ENCODE measurements around the gene PEX13. TPM values are rescaled to one million over a fixed set of nuclear protein-coding genes. Genes with fewer than 3 reads are reported as not detected.

Gene PEX13
- polyA plus RNA-seq, 2 of the 4 experiments (the other 2 are of a cell fraction): 18.5 to 42.5 TPM

DNA sequence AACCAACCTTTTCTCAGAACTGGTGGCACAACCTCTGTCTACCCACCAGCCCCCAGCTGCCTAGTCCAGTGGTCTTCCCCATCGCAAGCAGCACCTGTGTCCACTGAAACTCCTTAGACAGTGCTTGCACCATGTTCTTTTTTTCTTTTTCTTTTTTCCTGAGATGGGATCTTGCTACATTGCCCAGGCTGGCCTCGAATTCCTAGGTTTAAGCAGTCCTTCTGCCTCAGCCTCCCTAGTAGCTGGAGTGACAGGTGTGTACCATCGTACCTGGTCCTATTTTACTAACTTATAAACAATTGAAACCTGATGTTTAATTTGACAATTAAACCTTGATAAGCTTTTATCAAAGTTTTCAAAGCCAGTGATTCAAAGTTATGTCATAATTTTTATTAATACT lies 78.9 kb downstream of the PEX13 start:
- ChIA-PET CTCF (no interaction called here), POLR2A (no interaction called here)
- no peak overlapping the region for H3K4me2 ChIP-seq
- H3K4me1 ChIP-seq: no peaks in the 10 kb centered on the region
- no peaks in the 10 kb centered on the region for H3K9me3 ChIP-seq
- 84% methylated on average over 3 of the region's 3 CpGs for WGBS (ENCODE audit: missing lambda C conversion rate)
- no peak overlapping the region for H3K4me3 ChIP-seq
- no peak for TF ChIP-seq KDM5A (IDR thresholded peaks at IDR 0.05)
- TF ChIP-seq, protein P1, sequence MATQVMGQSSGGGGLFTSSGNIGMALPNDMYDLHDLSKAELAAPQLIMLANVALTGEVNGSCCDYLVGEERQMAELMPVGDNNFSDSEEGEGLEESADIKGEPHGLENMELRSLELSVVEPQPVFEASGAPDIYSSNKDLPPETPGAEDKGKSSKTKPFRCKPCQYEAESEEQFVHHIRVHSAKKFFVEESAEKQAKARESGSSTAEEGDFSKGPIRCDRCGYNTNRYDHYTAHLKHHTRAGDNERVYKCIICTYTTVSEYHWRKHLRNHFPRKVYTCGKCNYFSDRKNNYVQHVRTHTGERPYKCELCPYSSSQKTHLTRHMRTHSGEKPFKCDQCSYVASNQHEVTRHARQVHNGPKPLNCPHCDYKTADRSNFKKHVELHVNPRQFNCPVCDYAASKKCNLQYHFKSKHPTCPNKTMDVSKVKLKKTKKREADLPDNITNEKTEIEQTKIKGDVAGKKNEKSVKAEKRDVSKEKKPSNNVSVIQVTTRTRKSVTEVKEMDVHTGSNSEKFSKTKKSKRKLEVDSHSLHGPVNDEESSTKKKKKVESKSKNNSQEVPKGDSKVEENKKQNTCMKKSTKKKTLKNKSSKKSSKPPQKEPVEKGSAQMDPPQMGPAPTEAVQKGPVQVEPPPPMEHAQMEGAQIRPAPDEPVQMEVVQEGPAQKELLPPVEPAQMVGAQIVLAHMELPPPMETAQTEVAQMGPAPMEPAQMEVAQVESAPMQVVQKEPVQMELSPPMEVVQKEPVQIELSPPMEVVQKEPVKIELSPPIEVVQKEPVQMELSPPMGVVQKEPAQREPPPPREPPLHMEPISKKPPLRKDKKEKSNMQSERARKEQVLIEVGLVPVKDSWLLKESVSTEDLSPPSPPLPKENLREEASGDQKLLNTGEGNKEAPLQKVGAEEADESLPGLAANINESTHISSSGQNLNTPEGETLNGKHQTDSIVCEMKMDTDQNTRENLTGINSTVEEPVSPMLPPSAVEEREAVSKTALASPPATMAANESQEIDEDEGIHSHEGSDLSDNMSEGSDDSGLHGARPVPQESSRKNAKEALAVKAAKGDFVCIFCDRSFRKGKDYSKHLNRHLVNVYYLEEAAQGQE (IDR thresholded peaks at IDR 0.05): no peak
- no peak for DNase-seq (ENCODE audit: low read depth in 1 of 2, low spot score in 1 of 2)
- no peak overlapping the region for H3K27ac ChIP-seq
- no peak for FAIRE-seq
- ATAC-seq: no peak

DNA sequence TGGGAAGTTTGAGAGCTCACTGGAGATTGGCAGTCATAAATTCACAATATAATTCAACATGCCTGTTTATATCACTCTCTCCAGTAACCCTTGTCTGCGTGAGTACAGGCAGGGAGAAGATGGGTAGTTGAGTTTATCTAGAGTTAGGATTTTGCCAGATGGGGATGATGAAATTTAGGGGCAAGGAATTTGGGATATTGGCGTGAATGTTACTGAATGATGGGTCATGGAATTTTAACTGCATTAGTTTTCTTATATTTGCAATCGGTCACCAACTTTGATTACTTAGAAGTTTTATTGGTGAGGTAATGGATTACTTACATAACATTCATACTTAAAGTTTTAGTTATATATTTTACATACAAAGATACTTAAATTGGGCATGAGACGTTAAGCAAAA lies 83.3 kb downstream of the PEX13 start:
- no peak for DNase-seq (ENCODE audit: low read depth in 1 of 2, low spot score in 1 of 2)
- ATAC-seq: no peak

More for the DNA sequence above, 83.3 kb downstream of the PEX13 start:
- H3K4me2 ChIP-seq: no peak overlapping the region
- H3K4me1 ChIP-seq: no peaks in the 10 kb centered on the region
- no peak overlapping the region for H3K4me3 ChIP-seq
- TF ChIP-seq GATA3 (IDR thresholded peaks at IDR 0.05; ENCODE audit: borderline replicate concordance) (no peak), ZFP36 (IDR thresholded peaks at IDR 0.05; ENCODE audit: borderline replicate concordance, partially characterized antibody) (no peak), RFX5 (IDR thresholded peaks at IDR 0.05) (no peak)
- TF ChIP-seq, protein P2, sequence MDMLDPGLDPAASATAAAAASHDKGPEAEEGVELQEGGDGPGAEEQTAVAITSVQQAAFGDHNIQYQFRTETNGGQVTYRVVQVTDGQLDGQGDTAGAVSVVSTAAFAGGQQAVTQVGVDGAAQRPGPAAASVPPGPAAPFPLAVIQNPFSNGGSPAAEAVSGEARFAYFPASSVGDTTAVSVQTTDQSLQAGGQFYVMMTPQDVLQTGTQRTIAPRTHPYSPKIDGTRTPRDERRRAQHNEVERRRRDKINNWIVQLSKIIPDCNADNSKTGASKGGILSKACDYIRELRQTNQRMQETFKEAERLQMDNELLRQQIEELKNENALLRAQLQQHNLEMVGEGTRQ (IDR thresholded peaks at IDR 0.05): no peak
- FAIRE-seq: no peak
- ChIA-PET POLR2A (no interaction called here), CTCF (interaction anchor here (0.6 to 1.5 kb wide), 2 partner anchors 14 to 42 kb away, joined by 3 read pairs; no protein-coding TSS in a partner anchor)
- no peaks in the 10 kb centered on the region for H3K9me3 ChIP-seq
- no peak overlapping the region for H3K27ac ChIP-seq
- WGBS (ENCODE audit: missing lambda C conversion rate): 88% methylated on average over 4 of the region's 4 CpGs

Small RNA genes within 50 kb of the gene (small RNA-seq; reads per million reads assigned to genes)
- 0 reads per million in 6 experiments for gene RNA5SP95

Other genes starting within 250 kb of the PEX13 start
- 9.3 and 11.3 TPM in 2 replicates for gene REL, start 136.1 kb upstream of the PEX13 start, polyA plus RNA-seq (2011; rRNA removed)
- 2.3 to 2.8 TPM (median 2.4 TPM) in 3 replicates for gene REL, start 136.1 kb upstream of the PEX13 start, polyA plus RNA-seq (2017; fragmentation: RNase III; extraction: RNeasy Plus Mini Kit Qiagen cat#74134 plus additional on column Dnase treatment)
- gene PUS10, start 535 bp downstream of the PEX13 start, polyA plus RNA-seq (2011; rRNA removed): 8.3 and 9.3 TPM in 2 replicates
- 2.7 to 3.6 TPM (median 3.3 TPM) in 3 replicates for gene PUS10, start 535 bp downstream of the PEX13 start, polyA plus RNA-seq (2017; fragmentation: RNase III; extraction: RNeasy Plus Mini Kit Qiagen cat#74134 plus additional on column Dnase treatment)
- gene SANBR, start 48.2 kb downstream of the PEX13 start, polyA plus RNA-seq (2011; rRNA removed): 25.9 and 31.6 TPM in 2 replicates
- gene SANBR, start 48.2 kb downstream of the PEX13 start, polyA plus RNA-seq (2017; fragmentation: RNase III; extraction: RNeasy Plus Mini Kit Qiagen cat#74134 plus additional on column Dnase treatment): 13.9 to 17.1 TPM (median 16.9 TPM) in 3 replicates
- gene C2orf74, start 144.5 kb downstream of the PEX13 start, polyA plus RNA-seq (2011; rRNA removed): 32.5 and 47.8 TPM in 2 replicates
- 41.8 to 44.5 TPM (median 43.6 TPM) in 3 replicates for gene C2orf74, start 144.5 kb downstream of the PEX13 start, polyA plus RNA-seq (2017; fragmentation: RNase III; extraction: RNeasy Plus Mini Kit Qiagen cat#74134 plus additional on column Dnase treatment)

Data from A549 (cell line).